Measurements from ENCODE around the gene AATF. TPM values are rescaled to one million over a fixed set of nuclear protein-coding genes. Genes with fewer than 3 reads are reported as not detected.

AATF gene
- total and polyA plus RNA-seq, 9 of the 15 experiments (the other 6 are each of a cell fraction or from before 2014, with no cell fraction given): 34.5 to 133 (median 90.1) TPM

GRCh38 chr17:36937959-36938565 is 10.7 kb upstream of the AATF start (continued):
- TF ChIP-seq ZNF699 (CRISPR knock-in tag; IDR thresholded peaks at IDR 0.05; ENCODE audit: insufficient replicate concordance) (no peak), MEF2D (tag; conservative IDR thresholded peaks at IDR 0.05; ENCODE audit: low read depth) (no peak)

GRCh38 chr17:36938566-36939051 is 10.1 kb upstream of the AATF start:
- Histone ChIP-seq H2AFZ (ENCODE audit: low read depth, low read length) (no peak overlapping the region), H3K4me1 (replicated peaks in 1 of 2; ENCODE audit: control insufficient read depth in 2 of 2, insufficient read depth in 2 of 2, low read length in 2 of 2) (peaks cover 0 to 55% of the 10 kb centered on the region in 2 experiments; a peak in 3 of 5 replicates), H3K36me3 (ENCODE audit: control insufficient read depth, insufficient read depth, low read length) (no peaks in the 10 kb centered on the region), H3K9ac (ENCODE audit: insufficient read depth in 1 of 2, low read depth in 2 of 2, low read length in 2 of 2) (no peak overlapping the region), H3K4me3 (no peak overlapping the region), H4K20me1 (replicated peaks; ENCODE audit: control insufficient read depth, insufficient read depth, low read length) (peaks cover 37% of the 10 kb centered on the region), H3K27ac (ENCODE audit: extremely low read depth, low read depth, low read length) (no peak overlapping the region), H3K9me3 (replicated peaks; ENCODE audit: control insufficient read depth, insufficient read depth, low read depth, low read length) (no peaks in the 10 kb centered on the region), H3K9me1 (ENCODE audit: control insufficient read depth, insufficient read depth, low read length) (peaks cover 3% of the 10 kb centered on the region), H3K79me2 (ENCODE audit: control insufficient read depth, insufficient read depth, low read length) (no peaks in the 10 kb centered on the region), H3K27me3 (ENCODE audit: control insufficient read depth in 2 of 2, insufficient read depth in 2 of 2, low read length in 2 of 2) (peaks cover 67 to 82% of the 10 kb centered on the region in 2 experiments), H3K4me2 (ENCODE audit: insufficient read depth, low read length) (no peak overlapping the region)
- in situ Hi-C loops (cut with MboI): no loop called here
- BruUV-seq (replicated peaks): no TSS peak
- POLR2A ChIA-PET: interaction anchor here (0.6 to 1.0 kb wide), 2 partner anchors 15 to 803 kb away, joined by 3 to 5 read pairs; no protein-coding TSS in a partner anchor
- CTCF ChIA-PET (ENCODE audit: low intra/inter-chr PET ratio): no interaction called here
- ATAC-seq (no peak), DNase-seq (ENCODE audit: extremely low read depth in 1 of 4, low spot score in 3 of 4) (no peak), FAIRE-seq (no peak)
- intact Hi-C loops (cut with micrococcal nuclease): no loop called here
- 20% methylated on average over 23 of the region's 25 CpGs for WGBS (ENCODE audit: insufficient coverage, low coverage, missing lambda C conversion rate)
- TF ChIP-seq, protein P1, sequence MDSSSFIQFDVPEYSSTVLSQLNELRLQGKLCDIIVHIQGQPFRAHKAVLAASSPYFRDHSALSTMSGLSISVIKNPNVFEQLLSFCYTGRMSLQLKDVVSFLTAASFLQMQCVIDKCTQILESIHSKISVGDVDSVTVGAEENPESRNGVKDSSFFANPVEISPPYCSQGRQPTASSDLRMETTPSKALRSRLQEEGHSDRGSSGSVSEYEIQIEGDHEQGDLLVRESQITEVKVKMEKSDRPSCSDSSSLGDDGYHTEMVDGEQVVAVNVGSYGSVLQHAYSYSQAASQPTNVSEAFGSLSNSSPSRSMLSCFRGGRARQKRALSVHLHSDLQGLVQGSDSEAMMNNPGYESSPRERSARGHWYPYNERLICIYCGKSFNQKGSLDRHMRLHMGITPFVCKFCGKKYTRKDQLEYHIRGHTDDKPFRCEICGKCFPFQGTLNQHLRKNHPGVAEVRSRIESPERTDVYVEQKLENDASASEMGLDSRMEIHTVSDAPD (CRISPR knock-in tag; IDR thresholded peaks at IDR 0.05): no peak
- TF ChIP-seq ZBTB8A (IDR thresholded peaks at IDR 0.05; ENCODE audit: partially characterized antibody): no peak
- no peak for TF ChIP-seq XRCC5 (IDR thresholded peaks at IDR 0.05; ENCODE audit: low read depth, low read length)
- TF ChIP-seq, protein P2, sequence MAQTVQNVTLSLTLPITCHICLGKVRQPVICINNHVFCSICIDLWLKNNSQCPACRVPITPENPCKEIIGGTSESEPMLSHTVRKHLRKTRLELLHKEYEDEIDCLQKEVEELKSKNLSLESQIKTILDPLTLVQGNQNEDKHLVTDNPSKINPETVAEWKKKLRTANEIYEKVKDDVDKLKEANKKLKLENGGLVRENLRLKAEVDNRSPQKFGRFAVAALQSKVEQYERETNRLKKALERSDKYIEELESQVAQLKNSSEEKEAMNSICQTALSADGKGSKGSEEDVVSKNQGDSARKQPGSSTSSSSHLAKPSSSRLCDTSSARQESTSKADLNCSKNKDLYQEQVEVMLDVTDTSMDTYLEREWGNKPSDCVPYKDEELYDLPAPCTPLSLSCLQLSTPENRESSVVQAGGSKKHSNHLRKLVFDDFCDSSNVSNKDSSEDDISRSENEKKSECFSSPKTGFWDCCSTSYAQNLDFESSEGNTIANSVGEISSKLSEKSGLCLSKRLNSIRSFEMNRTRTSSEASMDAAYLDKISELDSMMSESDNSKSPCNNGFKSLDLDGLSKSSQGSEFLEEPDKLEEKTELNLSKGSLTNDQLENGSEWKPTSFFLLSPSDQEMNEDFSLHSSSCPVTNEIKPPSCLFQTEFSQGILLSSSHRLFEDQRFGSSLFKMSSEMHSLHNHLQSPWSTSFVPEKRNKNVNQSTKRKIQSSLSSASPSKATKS (CRISPR knock-in tag; IDR thresholded peaks at IDR 0.05): no peak
- TF ChIP-seq, protein P3, sequence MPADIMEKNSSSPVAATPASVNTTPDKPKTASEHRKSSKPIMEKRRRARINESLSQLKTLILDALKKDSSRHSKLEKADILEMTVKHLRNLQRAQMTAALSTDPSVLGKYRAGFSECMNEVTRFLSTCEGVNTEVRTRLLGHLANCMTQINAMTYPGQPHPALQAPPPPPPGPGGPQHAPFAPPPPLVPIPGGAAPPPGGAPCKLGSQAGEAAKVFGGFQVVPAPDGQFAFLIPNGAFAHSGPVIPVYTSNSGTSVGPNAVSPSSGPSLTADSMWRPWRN (IDR thresholded peaks at IDR 0.05; ENCODE audit: low read depth): no peak
- TF ChIP-seq CUX1 (CRISPR knock-in tag; IDR thresholded peaks at IDR 0.05): no peak
- no peak for TF ChIP-seq EWSR1 (IDR thresholded peaks at IDR 0.05; ENCODE audit: borderline replicate concordance, low read depth, partially characterized antibody)
